Esophagus mucosa (tissue), 1 donor: ENCODE measurements around the gene C2CD4D. TPM values are rescaled to one million over a fixed set of nuclear protein-coding genes. Genes with fewer than 3 reads are reported as not detected.
A peak's percentile ranks its signal among the peaks of the same experiment; 100 is the strongest.
"Not testable (repeated sequence)": the region's sequence is repeated elsewhere in the genome, so short reads cannot be mapped to it uniquely, and the experiment has no call there.

Source experiments
- ATAC-seq: fragments of 200-7000 bp; cut with Tn5 transposase; one replicate; pipeline ENCODE4 v1.9.1; 2020
- total RNA-seq: library from RNA; stranded (reverse); gene quantifications from one replicate; pipeline ENCODE4 v1.2.4, GENCODE V29; 2023
- donor health status: DM: yes; HTN: yes; CAD: no.

C2CD4D gene
- total RNA-seq: 0.24 TPM

DNA sequence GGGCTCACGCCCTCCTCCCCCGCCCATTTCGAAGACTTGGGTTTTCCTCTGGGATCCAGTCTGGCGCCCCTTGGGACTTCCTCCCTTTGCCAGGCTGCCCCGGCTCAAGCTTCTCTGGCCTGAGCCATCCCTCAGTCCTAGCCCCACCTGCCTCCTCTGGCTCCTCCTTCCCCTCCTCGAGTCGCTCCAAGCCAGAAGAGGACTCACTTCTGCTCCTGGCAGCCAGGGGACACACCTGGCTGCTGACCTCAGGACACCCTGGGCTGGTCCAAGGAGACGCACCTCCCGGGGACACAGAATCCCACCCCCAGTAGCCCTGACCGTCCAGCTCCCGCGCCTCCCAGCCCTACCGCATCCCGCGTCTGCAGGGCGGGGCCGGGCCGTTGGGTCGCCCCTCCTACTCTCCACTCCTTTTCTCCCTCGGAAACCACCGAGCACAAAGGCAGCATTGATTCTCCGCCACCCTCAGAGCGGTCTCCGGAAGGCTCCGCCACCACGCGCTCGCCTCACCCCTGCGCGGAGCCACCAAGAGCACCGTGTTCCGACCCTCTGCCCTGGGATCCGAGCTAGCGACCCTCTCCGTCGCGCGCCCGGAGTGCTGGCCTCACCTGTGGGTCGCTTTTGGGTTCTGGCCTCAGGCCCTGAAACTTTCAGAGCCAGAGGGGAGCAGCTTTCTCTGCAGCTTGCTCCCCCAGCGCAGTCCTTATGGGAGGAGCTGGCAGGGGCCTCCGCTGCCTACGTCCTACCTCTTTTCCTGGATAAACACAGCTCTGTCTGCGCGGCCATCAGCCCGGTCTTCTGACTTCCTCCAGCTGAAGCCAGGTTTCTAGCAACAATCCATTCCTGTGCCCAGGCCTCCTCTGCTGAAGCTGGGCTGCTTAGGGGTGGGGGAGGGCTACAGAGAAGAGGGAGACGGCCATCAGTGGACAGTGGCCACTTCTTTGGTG is at the start of gene C2CD4D:
Gene C2CD4D, minus strand, starts transcription at position 364 of the 947 bp plus-strand sequence. CDS start 831 bp downstream, outside the sequence.
- peak; percentile 66 for ATAC-seq

DNA sequence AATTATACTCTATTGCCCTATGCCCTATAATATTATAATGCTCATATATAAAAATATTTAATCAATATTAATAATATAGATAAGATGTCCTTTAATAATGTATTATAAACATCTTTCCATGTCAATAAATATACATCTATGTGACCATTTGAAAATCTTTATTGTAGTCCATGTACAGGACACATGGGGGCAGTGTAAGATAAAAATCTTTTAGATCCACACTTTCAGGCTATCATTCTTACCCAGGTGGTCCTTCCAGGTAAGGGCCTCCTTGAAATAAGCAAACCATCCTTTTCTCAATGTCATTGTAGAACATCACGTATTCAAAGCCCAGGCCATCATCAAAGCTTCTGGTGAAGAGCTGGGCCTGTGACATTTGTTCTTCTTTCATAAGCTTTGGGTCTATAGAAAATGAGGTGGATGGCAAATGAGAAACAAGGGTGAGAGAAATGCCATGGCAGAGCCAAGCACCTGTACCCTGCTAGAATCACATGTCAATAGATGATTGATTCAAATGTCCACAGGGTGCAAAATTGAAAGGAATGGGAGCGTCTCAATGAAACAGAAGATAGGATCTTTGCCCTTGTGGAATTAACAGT is 49.5 kb upstream of the C2CD4D start:
- ATAC-seq: no peak

DNA sequence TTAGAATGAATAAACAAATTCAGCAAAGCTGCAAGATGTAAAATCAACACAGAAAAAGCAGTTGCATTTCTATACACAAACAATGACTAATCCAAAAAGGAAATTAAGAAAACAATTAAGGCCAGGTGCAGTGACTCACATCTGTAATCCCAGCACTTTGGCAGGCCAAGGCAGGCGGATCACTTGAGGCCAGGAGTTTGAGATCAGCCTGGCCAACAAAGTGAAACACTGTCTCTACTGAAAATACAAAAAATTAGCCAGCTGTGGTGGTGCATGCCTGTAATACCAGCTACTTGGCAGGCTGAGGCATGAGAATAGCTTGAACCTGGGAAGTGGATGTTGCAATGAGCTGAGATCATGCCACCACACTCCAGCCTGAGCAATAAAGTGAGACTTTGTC is 47.4 kb upstream of the C2CD4D start:
- peak; percentile 72 for ATAC-seq

DNA sequence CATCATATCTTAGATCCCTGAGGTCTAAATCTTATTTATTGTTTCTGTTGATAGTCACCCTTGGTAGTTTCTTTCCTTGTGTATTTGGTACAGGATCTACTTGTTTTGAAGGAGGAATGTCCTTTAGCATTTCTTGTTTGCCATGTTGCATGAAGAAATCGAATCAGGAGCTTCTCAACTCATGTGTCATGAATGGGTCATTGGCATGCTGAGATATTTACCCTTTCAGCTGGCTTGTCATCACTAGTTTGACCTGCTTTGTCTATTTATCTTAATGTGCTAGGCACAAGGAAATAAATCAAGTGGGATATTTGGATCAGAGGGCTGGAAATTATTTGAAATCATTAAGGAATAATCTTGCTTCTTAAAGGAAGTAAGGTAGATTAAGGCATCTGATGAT is 45.9 kb upstream of the C2CD4D start:
- ATAC-seq: peak; percentile 83

DNA sequence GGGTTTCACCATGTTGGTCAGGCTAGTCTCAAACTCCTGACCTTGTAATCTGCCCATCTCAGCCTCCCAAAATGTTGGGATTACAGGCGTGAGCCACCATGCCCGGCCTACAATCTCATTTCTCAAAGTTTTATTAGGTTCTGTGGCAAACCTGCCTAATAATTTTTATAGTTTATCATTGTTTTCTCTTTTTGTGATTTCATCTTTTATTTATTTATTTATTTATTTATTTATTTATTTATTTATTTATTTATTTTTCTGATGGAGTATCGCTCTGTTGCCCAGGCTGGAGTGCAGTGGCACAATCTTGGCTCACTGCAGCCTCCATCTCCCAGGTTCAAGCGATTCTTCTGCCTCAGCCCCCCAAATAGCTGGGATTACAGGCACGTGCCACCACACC is 45.3 kb upstream of the C2CD4D start:
- not testable (repeated sequence) for ATAC-seq

DNA sequence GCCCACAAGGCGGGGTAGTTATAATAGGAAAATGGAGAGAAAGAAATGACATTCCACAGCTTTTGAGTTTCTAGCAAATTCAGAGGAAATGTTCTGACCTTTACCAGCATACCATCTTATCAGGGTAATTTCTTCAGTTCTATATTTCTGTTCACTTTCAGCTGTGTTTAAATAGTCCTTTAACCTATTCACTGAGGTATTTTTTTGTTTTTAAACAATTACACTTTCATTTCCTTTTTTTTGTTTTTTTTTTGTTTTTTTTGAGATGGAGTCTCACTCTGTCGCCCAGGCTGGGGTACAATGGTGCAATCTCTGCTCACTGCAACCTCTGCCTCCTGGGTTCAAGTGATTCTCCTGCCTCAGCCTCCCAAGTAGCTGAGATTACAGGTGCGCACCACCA is 44.8 kb upstream of the C2CD4D start:
- ATAC-seq: not testable (repeated sequence)

DNA sequence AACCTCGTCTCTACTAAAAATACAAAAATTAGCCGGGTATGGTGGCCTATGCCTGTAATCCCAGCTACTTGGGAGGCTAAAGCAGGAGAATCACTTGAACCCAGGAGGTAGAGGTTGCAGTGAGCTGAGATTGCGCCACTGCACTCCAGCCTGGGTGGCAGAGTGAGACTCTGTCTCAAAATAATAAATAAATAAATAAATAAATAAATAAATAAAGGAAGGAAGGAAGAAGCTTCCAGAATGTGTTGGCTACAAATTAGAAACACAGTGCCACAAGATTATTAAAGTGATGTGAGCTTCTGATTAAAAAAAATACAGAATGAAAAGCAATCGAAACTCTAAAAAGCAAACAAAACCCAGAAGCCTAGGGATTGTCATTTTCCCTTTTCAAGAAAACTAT is 44.3 kb upstream of the C2CD4D start:
- not testable (repeated sequence) for ATAC-seq

DNA sequence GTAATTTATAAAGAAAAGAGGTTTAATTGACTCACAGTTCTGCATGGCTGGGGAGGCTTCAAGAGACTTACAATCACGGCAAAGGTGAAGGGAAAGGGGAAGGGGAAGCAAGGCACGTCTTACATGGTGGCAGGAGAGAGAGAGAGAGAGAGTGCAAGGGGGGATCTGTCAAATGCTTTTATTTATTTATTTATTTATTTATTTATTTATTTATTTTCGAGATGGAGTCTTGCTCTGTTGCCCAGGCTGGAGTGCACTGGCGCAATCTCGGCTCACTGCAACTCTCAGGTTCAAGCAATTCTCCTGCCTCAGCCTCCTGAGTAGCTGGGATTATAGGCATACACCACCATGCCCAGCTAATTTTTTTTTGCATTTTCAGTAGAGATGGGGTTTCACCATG is 43.3 kb upstream of the C2CD4D start:
- not testable (repeated sequence) for ATAC-seq

DNA sequence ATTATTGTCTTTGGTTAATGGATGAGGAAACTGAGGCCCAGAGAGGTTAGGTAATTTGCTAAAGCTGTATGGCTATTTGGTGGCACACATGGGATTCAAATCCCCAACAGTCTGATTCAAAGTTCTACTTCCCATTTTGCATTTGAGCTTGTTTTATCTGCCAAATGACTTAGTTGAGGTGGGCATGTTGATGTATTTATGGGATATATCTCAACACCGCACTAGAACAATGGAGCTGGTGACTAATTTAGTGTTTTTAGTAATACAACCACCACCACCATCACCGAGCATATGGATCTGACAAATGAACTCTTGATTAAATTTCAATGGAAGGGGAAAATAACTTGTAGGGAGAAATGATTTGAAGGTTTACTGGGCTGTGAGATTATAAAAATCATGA is 42.8 kb upstream of the C2CD4D start:
- ATAC-seq: no peak

DNA sequence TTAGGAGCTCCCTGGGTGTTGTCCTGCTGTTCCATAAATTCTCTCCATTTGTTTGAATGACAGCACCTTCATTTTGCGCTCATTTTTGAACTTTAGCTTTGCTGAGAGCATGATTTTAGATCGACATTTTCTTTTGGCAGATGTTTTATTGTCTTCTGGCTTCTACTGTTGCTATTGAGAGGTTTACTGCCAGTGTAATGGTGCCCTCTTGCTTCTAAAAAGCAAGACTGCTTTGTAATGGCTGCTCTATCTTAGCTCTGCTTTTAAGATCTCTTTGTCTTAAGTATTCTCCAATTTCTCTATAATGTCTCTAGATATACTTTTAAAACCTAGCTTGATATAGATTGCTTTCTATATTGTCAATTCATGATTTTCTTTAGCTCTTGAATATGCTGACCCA is 41.9 kb upstream of the C2CD4D start:
- ATAC-seq: no peak

DNA sequence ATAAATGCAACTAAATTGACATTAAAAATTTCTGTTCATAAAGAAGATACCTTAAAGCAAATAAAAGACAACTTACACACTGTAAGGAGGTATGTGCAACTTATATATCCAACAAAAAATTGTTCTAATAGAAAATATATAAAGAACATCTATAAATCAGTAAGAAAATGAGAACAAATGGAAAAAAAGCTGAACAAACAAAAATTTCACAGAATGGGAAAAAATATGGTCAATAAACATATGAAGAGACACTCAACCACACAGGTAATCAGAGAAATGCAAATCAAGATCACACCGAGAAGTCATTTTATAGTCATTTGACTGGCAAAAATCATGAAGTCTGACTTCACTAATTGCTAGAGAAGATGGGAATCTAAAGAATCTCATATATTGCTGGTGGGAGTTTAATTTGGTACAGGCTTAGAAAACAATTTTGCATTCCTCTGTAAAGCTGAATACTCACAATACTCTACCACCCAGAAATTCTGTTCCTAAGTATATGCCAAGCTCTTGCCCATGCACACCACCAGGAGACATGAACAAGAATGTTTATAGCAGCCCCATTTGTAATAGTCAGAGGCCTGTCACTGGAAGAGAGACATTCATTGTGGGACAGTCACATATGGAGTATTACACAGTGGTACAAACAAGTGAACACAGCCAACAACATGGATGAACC is 35.9 kb upstream of the C2CD4D start:
- no peak for ATAC-seq

DNA sequence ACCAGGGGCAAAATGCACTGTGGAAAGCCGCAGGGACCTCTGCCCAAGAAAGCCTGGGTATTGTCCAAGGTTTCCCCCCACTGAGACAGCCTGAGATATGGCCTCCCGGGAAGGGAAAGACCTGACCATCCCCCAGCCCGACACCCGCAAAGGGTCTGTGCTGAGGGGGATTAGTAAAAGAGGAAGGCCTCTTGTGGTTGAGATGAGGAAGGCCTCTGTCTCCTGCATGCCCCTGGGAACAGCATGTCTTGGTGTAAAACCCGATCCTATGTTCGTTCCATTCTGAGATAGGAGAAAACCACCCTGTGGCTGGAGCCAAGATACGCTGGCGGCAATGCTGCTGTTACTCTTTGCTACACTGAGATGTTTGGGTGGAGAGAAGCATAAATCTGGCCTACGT is 33.2 kb upstream of the C2CD4D start:
- ATAC-seq: not testable (repeated sequence)

DNA sequence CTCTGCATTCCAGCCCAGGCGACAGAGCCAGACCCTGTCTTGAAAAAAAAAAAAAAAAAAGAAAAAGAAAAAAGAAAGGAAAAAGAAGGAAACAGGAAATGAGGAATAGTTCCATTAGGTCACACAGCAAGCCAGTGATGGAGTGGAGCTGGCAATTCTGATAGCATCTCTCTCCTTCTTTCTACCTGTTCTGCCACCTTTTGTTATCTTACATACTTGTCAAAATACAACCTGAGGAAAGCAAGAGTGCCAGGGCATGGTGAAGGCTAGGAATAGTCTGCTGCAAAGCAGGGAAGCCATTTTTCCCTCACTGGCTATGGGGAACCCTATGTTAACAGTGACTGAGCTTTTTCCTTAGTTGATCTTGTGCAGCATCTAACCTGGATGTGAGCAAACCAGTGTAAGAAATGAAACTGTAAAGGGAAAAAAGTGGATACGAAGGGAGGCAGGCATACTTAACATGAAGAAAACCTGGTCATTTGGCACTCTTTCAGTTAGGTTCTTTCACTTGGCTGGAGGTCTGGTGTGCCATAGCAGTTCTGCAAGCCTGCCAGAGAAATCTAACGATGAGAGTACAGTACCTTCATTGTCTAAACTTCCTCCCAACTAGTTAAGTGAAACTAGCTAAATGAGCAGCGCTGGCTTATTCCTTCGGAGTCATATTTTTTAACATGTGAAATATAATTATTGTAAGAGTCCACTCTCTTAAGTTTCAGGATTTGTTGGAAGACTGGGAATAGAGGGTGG is 31.8 kb upstream of the C2CD4D start:
- ATAC-seq: no peak

DNA sequence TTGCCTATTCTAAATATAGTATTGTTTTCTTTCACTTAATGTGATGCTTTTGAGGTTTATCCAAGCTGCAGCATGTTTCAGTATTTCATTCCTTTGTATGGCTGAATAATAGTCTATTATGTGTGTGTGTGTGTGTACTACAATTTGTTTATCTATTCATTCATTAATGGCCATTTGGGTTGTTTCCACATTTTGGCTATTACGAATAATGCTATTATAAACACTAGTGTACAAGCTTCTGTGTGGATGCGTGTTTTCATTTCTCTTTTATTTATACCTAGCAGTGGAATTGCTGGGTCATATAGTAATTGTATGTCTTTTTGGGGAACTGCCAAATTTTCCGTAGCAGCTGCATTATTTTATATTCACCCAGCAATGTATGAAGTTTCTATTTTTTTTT is 28.9 kb upstream of the C2CD4D start:
- no peak for ATAC-seq

DNA sequence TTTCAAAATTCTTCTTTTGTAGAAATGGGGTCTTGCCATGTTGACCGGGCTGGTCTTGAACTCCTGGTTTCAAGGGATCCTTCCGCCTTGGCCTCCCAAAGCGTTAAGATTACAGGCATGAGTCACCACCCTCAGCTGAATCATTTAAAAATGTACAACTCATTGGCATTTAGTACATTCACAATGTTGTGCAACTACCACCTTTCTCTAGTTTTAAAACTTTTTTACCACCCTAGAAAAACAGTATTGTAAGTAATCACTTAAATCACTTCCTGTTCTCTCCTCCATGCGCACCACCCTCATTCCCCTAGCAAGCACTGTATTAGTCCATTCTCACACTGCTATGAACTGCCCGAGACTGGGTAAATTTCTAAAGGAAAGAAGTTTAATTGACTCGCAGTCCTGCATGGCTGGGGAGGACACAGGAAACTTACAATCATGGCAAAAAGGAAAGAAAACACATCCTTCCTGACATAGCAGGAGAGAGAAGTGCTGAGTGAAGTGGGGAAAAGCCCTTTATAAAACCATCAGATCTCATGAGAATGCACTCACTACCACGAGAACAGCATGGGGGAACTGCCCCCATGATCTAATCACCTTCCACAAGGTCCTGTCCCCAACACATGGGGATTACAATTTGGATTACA is 28.3 kb upstream of the C2CD4D start:
- ATAC-seq: peak; percentile 74

DNA sequence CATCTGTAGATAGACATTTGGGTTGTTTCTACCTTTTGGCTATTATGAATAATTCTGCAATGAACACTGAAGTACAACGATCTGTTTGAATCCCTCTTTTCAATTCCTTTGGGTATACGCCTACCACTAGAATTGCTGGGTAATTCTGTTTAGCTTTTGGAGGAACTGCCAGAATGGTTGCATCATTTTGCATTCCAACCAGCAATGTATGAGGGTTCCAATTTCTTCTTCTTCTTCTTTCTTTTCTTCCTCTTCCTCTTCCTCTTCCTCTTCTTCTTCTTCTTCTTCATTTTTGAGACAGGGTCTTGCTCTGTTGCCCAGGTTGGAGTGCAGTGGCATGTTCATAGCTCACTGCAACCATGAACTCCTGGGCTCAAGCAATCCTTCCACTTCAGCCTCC is 27.7 kb upstream of the C2CD4D start:
- no peak for ATAC-seq

DNA sequence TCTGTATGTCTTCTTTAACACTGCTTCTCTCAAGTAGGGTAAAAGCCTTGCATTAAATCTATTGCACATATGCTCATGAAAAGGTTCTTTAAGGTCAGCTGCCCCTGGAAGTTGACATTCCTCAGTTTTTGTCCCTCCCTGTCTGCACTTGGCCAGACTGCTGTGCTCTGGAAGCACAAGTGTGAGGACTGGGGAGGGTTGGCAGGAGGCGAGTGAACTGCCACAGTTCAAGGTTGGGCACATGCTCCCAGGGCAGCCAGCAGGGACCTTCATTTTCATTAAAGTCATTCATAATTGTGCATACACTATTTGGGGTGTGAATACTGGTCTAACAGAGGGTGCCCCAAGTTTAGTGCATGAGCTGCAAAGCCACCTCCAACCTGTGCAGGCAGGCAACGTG is 24.8 kb upstream of the C2CD4D start:
- no peak for ATAC-seq

DNA sequence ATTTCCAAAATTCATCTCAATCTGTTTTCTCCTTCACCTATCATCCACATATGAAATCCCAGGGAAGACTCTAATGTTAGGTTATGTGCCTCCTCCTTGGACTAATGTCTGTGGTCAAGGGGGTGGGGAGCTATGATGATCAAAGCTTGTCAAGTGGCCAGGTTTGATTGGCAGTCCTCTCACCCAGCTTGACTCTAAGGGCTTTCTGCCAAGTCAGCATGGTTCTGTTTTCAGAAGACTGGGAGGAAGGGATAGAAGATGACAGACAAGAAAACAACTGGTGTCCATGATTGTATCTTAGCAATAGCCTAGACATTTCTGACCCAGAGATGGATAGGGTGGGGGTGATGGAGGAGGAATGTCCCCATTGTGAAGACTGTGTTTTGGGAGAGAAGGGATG is 23.0 kb upstream of the C2CD4D start:
- no peak for ATAC-seq

DNA sequence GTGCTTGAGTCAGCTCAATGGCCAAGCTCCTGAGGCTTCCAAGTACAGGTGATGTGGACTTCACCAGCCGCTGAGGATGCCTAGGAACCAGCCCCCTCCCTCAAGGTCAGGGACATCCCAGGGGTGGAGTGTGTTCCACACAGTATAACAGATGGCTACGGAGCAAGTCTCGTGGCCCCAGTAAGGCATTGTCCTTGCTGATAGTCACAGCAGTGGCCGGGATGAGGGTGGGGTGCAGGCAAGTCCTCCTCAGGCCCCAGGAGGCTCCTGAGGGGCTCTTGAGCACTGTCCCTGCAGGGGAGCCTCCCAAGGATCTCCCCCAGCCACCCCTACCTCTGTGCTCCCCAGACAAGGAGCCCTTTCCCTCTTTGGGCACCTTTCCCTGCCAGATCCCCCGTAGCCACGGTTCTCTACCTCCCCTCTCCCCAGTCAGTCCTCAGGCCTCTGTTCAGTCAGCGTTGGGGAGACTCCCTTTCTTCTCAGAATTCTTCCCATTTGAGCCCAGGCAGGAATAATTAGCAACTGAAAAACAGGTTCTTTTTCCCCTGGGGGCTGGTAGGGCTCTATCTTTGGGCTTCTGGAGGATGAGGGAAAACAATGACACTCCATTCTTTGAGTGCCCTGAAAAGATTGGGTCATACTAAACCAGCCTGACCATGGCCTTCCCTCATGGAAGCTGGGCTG is 21.0 kb upstream of the C2CD4D start:
- ATAC-seq: peak; percentile 39

DNA sequence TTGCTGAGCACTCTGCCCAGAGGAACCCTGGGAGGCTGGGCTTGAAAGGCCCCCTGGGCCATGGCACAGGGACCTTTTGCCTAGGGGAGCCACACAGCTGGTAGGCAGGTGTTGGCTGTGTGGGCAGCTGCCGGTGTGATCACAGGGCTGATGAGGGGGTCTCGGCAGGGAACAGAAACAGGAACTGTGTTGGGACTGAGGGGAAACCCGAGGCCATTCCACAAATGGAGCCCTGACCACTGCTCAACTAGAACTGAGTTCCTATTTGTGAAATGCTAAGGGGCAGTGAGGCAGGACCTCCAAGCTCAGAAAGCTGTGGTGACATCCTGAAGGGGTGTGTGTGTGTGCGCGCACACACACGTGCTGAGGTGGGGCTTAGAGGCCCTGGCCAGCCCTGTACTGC is 20.3 kb upstream of the C2CD4D start:
- ATAC-seq: no peak

DNA sequence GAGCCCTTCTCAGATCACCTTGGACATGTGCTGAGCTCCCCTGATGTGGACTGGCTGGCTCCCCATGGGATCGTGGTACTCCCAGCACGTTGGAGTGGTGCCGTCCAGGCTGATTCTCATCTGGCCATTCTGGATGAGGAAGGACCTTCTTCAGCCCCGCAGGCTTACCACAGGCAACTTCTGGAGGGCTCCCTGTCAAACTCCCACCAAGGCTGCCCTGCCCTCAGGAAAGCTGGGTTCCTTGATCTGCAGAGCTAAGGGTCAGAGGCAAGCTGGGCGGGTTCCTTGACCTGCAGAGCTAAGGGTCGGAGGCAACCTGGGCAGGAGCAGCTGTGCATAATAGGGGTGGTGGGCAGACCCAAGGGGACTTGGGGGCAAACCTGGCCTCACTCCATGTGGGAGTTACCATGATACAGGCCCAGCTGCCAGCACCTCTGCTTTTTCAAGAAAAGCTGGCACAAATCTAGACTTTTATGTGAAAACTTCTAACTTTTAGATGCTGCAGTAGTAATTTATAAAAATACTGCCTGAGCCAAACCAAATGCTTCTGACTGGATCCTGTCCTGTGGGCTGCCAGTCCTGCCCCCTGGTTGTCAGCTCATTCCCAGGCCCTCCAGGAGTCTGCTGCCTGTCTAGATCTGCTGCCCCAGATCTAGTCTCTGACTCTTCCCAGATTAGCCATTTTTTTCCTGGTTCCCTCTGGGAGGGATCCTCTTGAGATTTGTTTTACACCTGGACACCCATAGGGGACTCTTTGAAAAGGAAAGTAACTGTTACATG is 19.5 kb upstream of the C2CD4D start:
- no peak for ATAC-seq
